SKM-1 (cell line): ENCODE results near the gene ARHGAP8.

Experiments used
- DNase-seq: peaks from one replicate; lab custom pipeline; 2025; ENCODE audit not compliant: unreplicated experiment; lab: John Stamatoyannopoulos, UW

ARHGAP8 gene

GRCh38 chr22:44823806-44824205 lies 71.4 kb downstream of the ARHGAP8 start:
- DNase-seq, result no peak

DNA sequence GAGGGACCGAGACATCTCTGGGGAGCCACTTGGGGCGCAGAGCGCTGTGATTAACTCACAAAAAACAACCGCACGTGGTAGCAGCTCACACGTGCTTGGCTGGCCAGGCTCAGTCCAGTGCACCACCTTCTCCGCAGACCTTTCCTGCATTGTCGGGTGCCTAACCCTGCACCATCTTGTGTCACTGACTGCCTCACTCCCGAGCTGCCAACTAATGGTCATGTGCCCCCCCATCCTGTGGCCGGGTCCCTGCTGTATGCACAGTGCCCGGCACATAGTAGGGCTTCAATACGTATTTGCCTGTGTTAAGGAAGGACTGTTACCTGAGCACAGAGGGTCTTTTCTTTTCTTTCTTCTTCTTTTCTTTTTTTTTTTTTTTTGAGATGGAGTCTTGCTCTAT lies 71.9 kb downstream of the ARHGAP8 start:
- DNase-seq, result no peak

GRCh38 chr22:44825310-44826150 lies 73.2 kb downstream of the ARHGAP8 start:
- no peak for DNase-seq

DNA sequence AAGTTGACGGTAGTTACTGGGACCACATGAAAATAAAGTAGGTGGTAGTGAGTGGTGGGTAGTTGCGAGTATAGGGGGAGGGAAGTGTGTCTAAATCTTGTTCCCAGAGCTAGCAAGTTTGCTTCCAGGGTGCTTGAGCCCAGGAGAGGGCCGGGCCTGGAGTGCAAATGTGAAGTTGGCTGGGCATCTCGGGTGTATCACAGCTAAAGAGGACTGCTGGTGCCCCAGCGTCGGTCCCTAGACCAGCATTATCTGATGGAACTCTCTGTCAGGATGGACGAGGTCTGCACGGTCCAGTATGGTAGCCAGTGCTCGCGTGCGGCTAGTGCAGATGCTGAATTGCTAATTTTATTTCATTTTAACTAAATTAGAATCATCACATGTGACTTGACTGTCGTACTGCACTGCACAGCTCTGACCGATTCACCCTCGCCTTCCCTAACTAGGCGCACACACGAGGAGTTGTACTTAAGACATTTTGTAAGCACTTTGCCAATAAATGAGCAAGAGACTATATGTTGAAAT lies 75.4 kb downstream of the ARHGAP8 start:
- no peak for DNase-seq

DNA sequence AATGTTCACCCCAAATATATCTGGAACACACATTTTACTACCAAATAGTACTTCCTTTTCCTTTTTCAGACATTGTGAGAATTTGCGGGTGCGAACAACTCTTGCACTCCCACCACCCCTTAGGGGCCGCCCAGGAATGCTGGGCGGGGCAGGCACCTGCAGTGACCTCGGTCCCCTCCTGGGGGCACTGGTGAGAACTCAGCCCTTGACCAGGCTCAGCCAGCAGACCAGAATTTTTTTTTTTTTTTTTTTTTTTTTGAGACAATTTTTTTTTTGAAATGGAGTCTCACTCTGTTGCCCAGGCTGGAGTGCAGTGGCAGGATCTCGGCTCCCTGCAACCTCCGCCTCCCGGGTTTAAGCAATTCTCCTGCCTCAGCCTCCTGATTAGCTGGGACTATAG lies 75.8 kb downstream of the ARHGAP8 start:
- no peak for DNase-seq

- no peak for DNase-seq
These were observed 79.5 kb downstream of the ARHGAP8 start for GRCh38 chr22:44831885-44832284.

DNA sequence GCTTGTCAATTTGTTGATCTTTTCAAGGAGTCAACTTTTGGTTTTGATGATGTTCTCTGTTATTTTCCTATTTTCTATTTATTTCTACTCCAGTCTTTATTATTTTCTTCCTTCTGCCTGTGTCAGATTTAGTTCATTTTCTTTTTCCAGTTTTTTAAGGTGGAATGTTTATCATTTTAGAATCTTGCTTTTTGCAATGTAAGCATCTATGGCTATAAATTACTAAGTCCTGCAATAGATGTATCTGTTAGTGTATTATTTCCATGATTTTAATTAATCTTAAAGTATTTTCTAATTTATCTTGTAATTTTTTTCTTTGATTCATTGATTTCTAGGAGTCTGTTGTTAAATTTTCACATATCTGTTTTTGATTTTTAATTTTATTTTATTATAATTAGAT lies 81.7 kb downstream of the ARHGAP8 start:
- no peak for DNase-seq

GRCh38 chr22:44837481-44837880 lies 85.1 kb downstream of the ARHGAP8 start:
- no peak for DNase-seq

GRCh38 chr22:44838316-44839016 lies 86.1 kb downstream of the ARHGAP8 start:
- no peak for DNase-seq

- no peak for DNase-seq
These were observed 86.7 kb downstream of the ARHGAP8 start for GRCh38 chr22:44839061-44839460.

- DNase-seq, result no peak
These were observed 87.3 kb downstream of the ARHGAP8 start for GRCh38 chr22:44839721-44840120.

GRCh38 chr22:44840611-44841322 lies 88.4 kb downstream of the ARHGAP8 start:
- no peak for DNase-seq

DNA sequence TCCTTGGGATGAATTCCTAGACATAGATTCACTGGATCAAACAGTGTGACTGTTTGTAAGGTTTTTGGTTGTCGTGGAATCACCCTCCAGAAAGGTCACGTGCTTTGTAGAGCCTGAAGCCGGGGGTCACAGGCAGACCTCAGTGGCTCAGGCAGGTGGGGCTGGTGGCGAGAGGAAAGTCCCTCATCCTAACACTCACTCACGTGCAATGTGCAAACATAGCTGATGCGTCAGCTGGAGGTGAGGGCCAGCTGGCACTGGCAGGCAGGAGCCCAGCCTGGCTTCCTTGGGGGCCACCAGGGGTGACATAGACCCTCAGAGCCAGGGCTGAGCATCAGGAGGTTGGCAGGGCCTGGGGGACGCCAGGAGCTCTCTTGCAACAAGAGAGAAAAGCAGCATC lies 90.0 kb downstream of the ARHGAP8 start:
- no peak for DNase-seq

- no peak for DNase-seq
These were observed 92.8 kb downstream of the ARHGAP8 start for GRCh38 chr22:44845191-44845590.

- DNase-seq, result no peak
These were observed 93.7 kb downstream of the ARHGAP8 start for GRCh38 chr22:44845796-44846720.

DNA sequence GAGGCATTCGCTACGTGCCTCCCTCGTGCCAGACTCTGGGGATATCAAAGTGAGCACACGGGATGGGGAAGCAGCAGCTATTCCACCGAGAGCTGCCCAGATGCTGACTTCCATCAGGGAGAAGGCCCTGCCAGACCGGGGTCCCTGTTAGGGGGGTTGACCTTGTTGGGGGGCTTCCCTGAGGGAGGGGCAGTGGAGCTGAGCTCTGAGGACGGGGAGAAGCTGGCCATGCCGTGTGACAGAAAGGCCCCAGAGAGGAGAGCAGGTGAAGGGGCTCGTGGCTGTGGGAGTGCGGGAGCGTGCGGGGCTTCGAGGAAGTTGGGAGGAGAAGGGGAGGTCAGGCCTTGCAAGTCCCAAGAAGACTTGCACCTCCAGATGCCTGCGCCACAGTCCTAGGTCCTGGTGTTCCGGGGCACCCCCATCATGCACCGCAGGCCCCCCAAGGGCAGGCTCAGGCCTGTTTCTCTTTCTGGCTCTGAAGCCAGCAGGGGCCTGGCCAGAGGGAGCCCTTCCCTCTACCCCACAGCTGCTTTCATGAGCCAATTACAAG lies 94.4 kb downstream of the ARHGAP8 start:
- no peak for DNase-seq

DNA sequence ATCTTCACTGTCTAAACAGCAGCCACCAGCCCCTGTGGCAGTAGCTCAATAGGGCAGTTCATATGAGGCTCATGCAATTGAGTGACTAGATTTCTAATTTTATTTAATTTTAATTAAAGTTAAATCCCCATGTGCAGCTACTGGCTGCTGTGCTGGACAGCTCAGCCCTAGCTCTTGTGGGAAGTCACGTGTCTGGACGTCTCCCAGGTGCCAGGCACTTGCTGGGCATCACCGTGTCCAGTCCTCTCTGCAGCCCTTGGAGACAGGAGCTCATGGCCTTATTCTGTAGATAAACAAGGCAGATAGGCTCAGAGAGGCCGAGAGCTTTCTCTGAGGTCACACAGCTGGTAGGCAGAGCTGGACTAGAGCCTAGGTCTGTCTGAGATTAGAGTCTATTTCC lies 95.0 kb downstream of the ARHGAP8 start:
- no peak for DNase-seq

GRCh38 chr22:44847892-44848291 lies 95.5 kb downstream of the ARHGAP8 start:
- no peak for DNase-seq

GRCh38 chr22:44848296-44848741 lies 95.9 kb downstream of the ARHGAP8 start:
- DNase-seq, result no peak

DNA sequence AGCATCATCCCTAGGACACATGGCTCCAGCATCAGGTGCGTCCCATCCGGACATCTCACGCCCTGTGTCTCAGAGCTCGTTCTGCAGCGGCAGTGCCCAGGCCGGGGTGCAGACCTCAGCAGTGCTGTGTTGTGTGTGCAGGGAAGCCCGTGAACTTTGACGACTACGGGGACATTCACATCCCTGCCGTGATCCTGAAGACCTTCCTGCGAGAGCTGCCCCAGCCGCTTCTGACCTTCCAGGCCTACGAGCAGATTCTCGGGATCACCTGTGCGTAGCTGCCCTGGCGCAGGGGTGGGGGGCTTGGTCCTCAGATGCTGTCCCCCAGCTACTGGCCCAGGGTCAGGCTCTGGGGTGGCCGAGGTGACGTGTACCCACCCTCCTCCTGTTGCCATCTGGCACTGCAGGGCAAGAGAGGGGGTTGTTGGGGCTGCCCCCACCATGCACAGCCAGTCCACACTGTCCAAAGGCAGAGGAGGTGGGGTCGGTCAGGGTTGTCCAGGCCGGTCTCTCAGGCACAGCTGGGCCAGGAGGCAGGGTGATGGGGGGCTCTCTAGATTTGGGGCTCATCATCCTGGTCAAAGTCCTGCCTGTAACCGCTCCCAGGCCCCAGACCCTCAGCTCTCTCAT lies 96.5 kb downstream of the ARHGAP8 start:
- DNase-seq, result no peak
